Measurements from ENCODE around the gene PMVK.

- no peak for TF ChIP-seq USF2 (IDR thresholded peaks at IDR 0.05; ENCODE audit: low read length)
- no peak for TF ChIP-seq TCF12 (IDR thresholded peaks at IDR 0.05; ENCODE audit: low read depth, low read length)
- TF ChIP-seq, protein P1, sequence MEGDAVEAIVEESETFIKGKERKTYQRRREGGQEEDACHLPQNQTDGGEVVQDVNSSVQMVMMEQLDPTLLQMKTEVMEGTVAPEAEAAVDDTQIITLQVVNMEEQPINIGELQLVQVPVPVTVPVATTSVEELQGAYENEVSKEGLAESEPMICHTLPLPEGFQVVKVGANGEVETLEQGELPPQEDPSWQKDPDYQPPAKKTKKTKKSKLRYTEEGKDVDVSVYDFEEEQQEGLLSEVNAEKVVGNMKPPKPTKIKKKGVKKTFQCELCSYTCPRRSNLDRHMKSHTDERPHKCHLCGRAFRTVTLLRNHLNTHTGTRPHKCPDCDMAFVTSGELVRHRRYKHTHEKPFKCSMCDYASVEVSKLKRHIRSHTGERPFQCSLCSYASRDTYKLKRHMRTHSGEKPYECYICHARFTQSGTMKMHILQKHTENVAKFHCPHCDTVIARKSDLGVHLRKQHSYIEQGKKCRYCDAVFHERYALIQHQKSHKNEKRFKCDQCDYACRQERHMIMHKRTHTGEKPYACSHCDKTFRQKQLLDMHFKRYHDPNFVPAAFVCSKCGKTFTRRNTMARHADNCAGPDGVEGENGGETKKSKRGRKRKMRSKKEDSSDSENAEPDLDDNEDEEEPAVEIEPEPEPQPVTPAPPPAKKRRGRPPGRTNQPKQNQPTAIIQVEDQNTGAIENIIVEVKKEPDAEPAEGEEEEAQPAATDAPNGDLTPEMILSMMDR (IDR thresholded peaks at IDR 0.05; ENCODE audit: control extremely low read depth in 1 of 3, insufficient read depth in 1 of 3, low read depth in 1 of 3, low read length in 3 of 3) = no peak
- TF ChIP-seq EP300 (IDR thresholded peaks at IDR 0.05; ENCODE audit: borderline replicate concordance in 1 of 2, low read depth in 2 of 2, low read length in 2 of 2) = no peak
- peak in 1 of 2 experiments; percentile 63; a peak in 1 of 3 replicates for TF ChIP-seq POLR2A (IDR thresholded peaks at IDR 0.05; ENCODE audit: control extremely low read depth in 1 of 2, low read depth in 2 of 2, low read length in 2 of 2)
- no peak for TF ChIP-seq HDAC2 (IDR thresholded peaks at IDR 0.05; ENCODE audit: borderline replicate concordance in 1 of 2, low read depth in 2 of 2, low read length in 2 of 2)
- TF ChIP-seq E2F6 (IDR thresholded peaks at IDR 0.05) = no peak
- TF ChIP-seq TBP (IDR thresholded peaks at IDR 0.05; ENCODE audit: low read depth, low read length) = no peak
- no peak for TF ChIP-seq MAX (IDR thresholded peaks at IDR 0.05)
- TF ChIP-seq TAF7 (optimal IDR thresholded peaks at IDR 0.05; ENCODE audit: borderline replicate concordance, low read depth, low read length) = no peak
- TF ChIP-seq SIX5 (IDR thresholded peaks at IDR 0.05; ENCODE audit: low read depth, low read length) = no peak
- no peak for TF ChIP-seq CHD2 (IDR thresholded peaks at IDR 0.05; ENCODE audit: low read length)
- TF ChIP-seq CREB1 (IDR thresholded peaks at IDR 0.05) = no peak
Measured at GRCh38 chr1:154983776-154984466, 47.4 kb upstream of the PMVK start.

Measured in H1 (cell line).